Subcutaneous abdominal adipose tissue (tissue), 5 donors: ENCODE data around the gene HECTD4.

ENCODE experiments used
- H3K27ac ChIP-seq: one replicate; pipeline ENCODE4 v1.7.0; 2013; ENCODE audit warnings: low read depth, mild to moderate bottlenecking, inconsistent platforms, low read length, moderate library complexity
- H3K27me3 ChIP-seq, 5 donors: one replicate each; pipeline ENCODE4 v1.7.0; 2013; ENCODE audit warnings: low read length in 5 of 5, inconsistent platforms in 1 of 5; ENCODE audit not compliant: control insufficient read depth in 5 of 5, insufficient read depth in 4 of 5
- H3K36me3 ChIP-seq, 5 donors: one replicate each; pipeline ENCODE4 v1.7.0; 2013; ENCODE audit warnings: low read length in 5 of 5; ENCODE audit not compliant: control insufficient read depth in 5 of 5, insufficient read depth in 5 of 5
- H3K4me1 ChIP-seq, 5 donors: one replicate each; pipeline ENCODE4 v1.7.0; 2013; ENCODE audit warnings: low read length in 5 of 5, mild to moderate bottlenecking in 3 of 5, moderate library complexity in 1 of 5; ENCODE audit not compliant: control insufficient read depth in 5 of 5, insufficient read depth in 5 of 5
- H3K4me3 ChIP-seq, 5 donors: one replicate each; pipeline ENCODE4 v1.7.0; 2013; ENCODE audit warnings: low read length in 5 of 5, low read depth in 1 of 5
- H3K9ac ChIP-seq, 5 donors: one replicate each; pipeline ENCODE4 v1.7.0; 2013; ENCODE audit warnings: low read length in 5 of 5, mild to moderate bottlenecking in 4 of 5, moderate library complexity in 3 of 5
- H3K9me3 ChIP-seq, 5 donors: one replicate each; pipeline ENCODE4 v1.7.0; 2013; ENCODE audit warnings: low read length in 5 of 5; ENCODE audit not compliant: control insufficient read depth in 5 of 5
- donor health status: healthy.
- donor health status: healthy.
- donor health status: healthy.
- donor health status: healthy.
- donor health status: healthy.

HECTD4 gene

DNA sequence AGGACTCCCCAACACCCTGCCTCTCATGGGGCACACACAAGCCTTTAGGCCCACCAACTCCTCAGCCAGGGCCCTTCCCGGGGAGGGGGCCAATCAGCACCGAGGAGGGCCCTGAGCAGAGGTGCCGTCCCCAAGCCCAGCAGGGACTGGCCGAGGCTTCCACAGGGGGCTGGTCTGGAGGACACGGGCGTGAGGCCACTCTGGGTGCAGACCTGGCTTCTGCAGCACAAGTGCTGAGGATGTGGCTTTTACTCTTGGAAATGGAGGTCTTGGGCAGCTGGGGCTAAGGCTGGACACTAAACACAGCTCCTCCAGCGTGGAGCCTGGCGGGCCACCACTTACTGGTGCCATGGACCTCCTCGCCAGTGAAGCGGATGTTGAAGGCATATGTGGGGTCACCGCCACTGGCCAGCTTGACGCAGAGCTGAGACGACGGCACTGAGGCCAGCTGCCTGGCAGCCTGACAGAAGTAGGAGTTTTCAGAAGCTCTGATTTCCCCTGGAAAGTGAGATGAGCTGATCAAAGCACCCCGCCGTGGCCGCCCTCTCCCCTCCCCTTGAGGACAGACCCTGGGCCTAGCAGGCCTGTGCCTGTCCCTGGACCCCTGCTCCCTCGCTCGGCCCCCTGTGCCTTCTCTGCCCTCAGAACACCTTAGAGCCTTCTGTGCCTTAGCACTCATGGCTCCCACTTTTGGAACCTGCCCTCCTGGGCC lies 212.9 kb downstream of the HECTD4 start:
- Histone ChIP-seq H3K27ac (no peak overlapping the region), H3K36me3 (peaks cover 0 to 66% (median 50%) of the 10 kb centered on the region in 5 donors), H3K9ac (no peak overlapping the region)

DNA sequence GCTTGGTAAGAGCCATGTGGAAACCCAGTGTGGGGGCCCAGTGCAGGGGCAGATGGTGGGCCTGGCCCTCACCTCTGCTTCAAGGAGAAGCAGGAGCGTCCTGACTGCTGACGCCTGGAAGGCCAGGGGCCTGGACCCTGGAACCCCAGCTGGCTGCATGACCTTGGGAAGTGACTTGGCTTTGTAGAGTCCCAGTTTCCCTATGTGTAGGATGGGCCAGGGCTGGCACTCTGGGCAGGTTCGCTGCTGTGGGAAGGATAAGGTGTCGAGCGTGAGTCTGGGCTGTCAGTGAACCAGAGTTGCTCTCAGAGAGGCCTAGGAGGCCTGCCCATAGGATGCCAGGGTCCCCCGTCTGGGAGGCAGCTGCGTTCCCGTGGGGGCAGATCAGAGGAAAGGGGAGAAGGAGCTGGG lies 213.7 kb downstream of the HECTD4 start:
- H3K4me1 ChIP-seq, result no peaks in the 10 kb centered on the region
- no peak overlapping the region for H3K27ac ChIP-seq
- H3K9ac ChIP-seq, result no peak overlapping the region
- H3K36me3 ChIP-seq, result peaks cover 0 to 73% (median 57%) of the 10 kb centered on the region in 5 donors
- H3K9me3 ChIP-seq, result no peaks in the 10 kb centered on the region
- H3K4me3 ChIP-seq, result no peak overlapping the region
- H3K27me3 ChIP-seq, result no peaks in the 10 kb centered on the region

More for the DNA sequence above, 212.9 kb downstream of the HECTD4 start:
- no peaks in the 10 kb centered on the region for H3K27me3 ChIP-seq
- no peaks in the 10 kb centered on the region for H3K9me3 ChIP-seq
- no peaks in the 10 kb centered on the region for H3K4me1 ChIP-seq
- H3K4me3 ChIP-seq, result no peak overlapping the region

DNA sequence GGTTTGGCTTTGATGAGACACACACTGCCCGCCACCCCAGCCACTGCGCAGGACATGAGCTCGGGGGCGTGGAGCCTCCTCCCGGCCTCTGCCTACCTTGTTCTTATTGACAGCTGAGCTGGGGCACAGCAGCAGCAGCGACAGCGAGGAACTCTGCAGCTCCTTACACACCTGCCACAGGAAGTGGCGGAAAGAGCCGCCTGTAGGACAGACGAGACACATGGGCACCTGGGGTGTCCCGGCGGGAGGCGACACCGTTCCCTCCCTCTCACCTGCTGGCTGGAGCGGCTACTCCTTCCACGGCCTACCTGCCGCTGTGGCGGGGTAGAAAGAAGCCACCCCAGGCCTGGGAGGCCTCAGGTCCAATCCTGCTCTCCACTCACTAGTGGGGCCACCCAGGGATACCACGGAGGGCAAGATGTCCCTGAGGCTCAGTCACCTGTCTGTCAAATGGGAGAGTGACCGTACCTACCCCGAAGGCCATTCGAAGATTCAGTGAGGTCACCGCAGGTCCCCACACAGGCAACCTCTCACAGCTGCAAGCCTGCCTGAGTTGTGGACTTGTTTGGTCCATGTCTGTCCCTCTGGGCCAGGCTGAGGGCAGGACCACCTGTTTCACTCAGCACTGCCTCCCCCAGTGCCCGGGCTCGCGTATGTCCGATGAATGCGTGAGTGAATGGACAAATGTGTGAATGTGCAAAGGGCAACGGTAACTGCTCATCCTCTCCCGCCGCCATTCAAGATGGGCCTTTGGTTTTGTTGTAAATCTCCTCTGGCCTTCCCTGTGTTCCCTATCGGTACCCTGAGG lies 214.3 kb downstream of the HECTD4 start:
- Histone ChIP-seq H3K36me3 (peaks cover 0 to 78% (median 62%) of the 10 kb centered on the region in 5 donors), H3K4me3 (no peak overlapping the region), H3K27ac (no peak overlapping the region)

DNA sequence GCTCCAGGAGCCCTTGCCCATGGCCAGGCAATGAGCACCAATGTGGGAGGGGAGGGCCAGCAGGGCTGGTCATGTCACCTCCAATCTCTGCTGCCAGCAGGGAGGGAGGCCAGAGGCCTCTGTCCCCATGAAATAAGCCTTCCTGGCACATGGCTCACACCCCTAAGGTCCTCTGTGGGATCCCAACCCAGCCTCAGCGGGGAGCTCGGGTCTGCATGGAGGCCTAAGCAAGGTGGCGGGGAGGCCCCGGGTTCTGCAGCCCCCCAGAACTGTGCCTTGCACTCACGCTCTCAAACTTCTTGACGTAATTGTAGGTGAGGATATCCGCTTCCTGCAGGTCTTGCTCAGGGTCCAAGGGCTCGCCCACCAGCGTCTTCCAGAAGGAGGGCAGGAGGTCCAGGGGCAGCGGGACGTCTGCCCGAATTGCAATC lies 215.2 kb downstream of the HECTD4 start:
- no peak overlapping the region for H3K4me3 ChIP-seq
- no peaks in the 10 kb centered on the region for H3K27me3 ChIP-seq
- H3K9me3 ChIP-seq, result no peaks in the 10 kb centered on the region
- H3K9ac ChIP-seq, result no peak overlapping the region
- no peak overlapping the region for H3K27ac ChIP-seq
- no peaks in the 10 kb centered on the region for H3K4me1 ChIP-seq
- H3K36me3 ChIP-seq, result peaks cover 0 to 78% (median 62%) of the 10 kb centered on the region in 5 donors

More for the DNA sequence above, 214.3 kb downstream of the HECTD4 start:
- Histone ChIP-seq H3K9me3 (no peaks in the 10 kb centered on the region), H3K4me1 (no peaks in the 10 kb centered on the region), H3K9ac (no peak overlapping the region), H3K27me3 (no peaks in the 10 kb centered on the region)

DNA sequence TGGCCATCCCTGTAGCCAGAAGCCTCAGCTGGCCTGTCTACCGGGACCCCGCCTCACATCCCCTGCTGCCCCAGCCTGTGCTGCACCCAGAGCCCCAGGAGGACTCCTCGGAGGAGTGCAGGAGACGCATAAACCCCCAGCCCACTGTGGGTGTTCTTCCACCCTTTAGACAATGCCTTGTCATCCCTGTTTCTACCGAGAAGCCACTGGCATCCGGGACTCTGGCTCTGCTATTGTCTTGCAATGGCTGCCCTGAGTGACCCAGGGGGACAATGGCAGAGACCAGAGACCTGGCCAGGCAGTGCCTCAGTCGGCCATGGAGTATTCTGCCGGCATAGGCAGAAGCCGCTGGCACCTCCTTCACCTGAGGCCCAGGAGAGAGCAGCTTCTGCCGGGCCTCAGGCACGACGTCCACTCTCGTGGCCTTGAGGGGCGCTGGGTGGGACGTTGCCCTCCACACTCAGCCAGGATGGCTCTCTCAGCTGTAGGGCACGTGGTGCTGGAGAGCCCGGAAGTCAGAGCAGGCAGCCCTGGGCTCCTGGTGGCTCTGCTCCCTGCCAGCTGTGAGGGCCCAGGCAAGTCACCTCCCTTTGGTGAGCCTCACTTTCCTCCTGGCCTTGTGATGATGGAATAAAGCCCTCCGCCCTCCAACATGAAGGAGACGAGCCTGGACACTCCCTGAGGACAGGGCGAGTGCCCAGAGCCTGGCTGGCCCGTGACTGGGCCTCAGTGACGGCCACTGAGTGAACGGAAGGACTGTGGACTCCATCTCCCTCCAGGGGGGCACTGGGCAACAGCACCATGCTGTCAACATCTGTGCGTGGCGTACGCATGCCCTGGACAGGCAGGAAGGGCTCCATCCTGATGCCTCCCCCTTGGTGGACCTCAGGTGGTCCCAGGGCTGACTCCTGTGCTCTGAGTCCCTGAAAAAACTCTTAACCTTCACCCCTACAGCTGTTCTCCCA lies 215.9 kb downstream of the HECTD4 start:
- H3K27me3 ChIP-seq, result no peaks in the 10 kb centered on the region
- H3K27ac ChIP-seq, result no peak overlapping the region
- no peak overlapping the region for H3K4me3 ChIP-seq
- peaks cover 0 to 78% (median 65%) of the 10 kb centered on the region in 5 donors for H3K36me3 ChIP-seq
- H3K9ac ChIP-seq, result no peak overlapping the region
- no peaks in the 10 kb centered on the region for H3K9me3 ChIP-seq
- H3K4me1 ChIP-seq, result no peaks in the 10 kb centered on the region

DNA sequence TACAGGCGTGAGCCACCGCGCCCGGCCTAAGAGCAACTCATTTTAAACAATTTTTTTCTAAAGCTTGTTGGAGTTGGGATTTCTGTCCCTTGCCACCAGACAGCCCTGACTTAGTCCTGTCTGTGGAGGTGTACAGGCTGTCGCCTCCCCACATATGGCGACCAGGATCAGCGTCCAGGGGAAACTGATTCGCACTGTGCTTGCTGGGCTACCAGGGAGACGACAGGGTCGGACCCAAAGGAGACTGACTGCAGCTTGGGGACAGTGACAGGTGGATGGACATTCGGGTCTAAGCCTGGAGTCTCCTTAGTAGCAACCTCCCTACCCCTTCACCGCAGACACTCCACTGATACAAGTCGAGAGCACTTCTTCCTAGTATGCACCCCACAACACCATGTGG lies 216.6 kb downstream of the HECTD4 start:
- Histone ChIP-seq H3K27me3 (no peaks in the 10 kb centered on the region), H3K27ac (no peak overlapping the region), H3K36me3 (peaks cover 0 to 78% (median 65%) of the 10 kb centered on the region in 5 donors)

DNA sequence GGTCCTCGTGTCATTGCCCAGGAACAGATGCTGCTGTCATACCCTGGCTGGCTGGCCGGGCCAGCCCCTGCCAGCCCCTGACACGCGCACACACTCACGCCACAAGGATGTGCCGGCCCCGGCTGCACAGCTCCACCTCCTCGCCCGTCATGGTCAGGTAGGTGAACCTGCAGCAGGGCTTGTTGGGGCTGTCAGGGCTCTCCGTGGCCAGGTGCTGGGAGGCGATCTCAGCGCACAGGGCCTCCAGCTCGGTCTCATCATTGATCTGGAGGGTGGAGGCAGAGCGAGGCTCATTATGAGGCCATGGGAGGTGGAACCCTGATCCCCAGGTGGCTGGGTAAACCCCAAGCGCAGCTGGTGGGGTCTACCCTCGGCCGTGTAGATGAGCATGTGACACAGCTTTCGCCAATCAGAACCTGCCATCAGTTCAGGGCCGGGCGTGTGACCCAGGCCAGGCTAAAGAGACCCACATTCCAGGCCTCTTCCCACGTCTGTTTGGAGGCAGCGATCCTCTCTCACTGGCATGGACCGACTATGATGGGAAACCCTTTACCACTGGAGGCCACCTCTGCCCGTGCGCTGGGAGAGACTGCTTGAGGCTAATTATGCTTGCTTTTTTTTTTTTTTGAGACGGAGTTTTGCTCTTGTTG lies 218.1 kb downstream of the HECTD4 start:
- Histone ChIP-seq H3K27me3 (no peaks in the 10 kb centered on the region), H3K27ac (no peak overlapping the region), H3K4me3 (no peak overlapping the region), H3K9me3 (peaks cover 0 to 2% (median 0%) of the 10 kb centered on the region in 5 donors), H3K9ac (no peak overlapping the region), H3K4me1 (no peaks in the 10 kb centered on the region), H3K36me3 (peaks cover 7 to 78% (median 68%) of the 10 kb centered on the region in 5 donors)

More for the DNA sequence above, 216.6 kb downstream of the HECTD4 start:
- H3K4me1 ChIP-seq, result no peaks in the 10 kb centered on the region
- H3K9ac ChIP-seq, result no peak overlapping the region
- no peaks in the 10 kb centered on the region for H3K9me3 ChIP-seq
- no peak overlapping the region for H3K4me3 ChIP-seq

DNA sequence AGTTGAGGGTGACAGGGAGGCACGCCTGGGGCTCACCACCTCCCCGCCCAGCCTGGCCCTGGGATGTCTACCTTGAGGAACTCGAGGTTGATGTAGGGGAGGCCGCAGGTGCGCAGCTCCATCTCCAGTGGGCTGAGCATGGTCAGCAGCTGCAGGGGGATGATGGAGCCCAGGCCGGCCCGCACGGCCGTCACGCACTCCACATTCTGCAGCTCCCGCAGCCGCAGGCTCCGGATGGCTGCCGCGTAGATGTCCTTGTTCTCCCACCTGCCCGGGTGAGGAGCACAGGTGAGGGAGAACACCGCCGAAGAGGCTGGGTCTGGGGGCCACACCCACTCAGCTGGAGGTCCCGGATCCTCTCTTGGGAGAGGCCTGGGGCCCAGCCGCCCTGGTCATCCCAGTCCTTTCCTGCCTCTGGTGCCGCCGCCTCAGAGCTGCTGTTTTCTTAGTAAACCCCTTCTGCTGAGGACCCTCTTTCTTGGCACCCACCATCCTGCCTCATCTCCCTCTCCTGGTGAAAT lies 218.7 kb downstream of the HECTD4 start:
- peaks cover 0 to 6% (median 0%) of the 10 kb centered on the region in 5 donors for H3K9me3 ChIP-seq

DNA sequence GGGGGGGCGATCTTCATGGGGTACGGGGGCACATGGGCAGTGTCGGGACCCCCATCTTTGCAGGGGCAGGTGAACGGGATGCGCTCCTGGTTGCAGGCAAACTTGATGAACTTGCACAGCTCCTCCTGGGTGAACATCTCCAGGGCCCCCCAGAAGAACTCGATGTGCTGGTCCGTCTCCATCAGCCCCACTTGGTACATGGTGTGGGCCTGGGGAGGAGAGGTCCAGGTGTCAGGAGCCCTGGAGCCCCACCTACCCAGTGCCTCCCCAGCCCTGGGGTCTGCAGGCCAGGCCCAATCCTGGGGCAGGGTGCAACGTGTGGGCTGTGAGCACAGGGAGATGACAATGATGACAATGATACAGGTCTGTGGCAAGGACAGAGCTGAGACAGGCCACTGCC lies 219.2 kb downstream of the HECTD4 start:
- Histone ChIP-seq H3K36me3 (peaks cover 7 to 78% (median 65%) of the 10 kb centered on the region in 5 donors), H3K27ac (no peak overlapping the region), H3K9me3 (peaks cover 0 to 8% (median 0%) of the 10 kb centered on the region in 5 donors), H3K4me1 (no peaks in the 10 kb centered on the region), H3K4me3 (no peak overlapping the region), H3K27me3 (no peaks in the 10 kb centered on the region), H3K9ac (no peak overlapping the region)

More for the DNA sequence above, 218.7 kb downstream of the HECTD4 start:
- Histone ChIP-seq H3K27me3 (no peaks in the 10 kb centered on the region), H3K4me3 (no peak overlapping the region), H3K9ac (no peak overlapping the region), H3K4me1 (no peaks in the 10 kb centered on the region), H3K36me3 (peaks cover 7 to 78% (median 67%) of the 10 kb centered on the region in 5 donors), H3K27ac (no peak overlapping the region)
